ENCODE results near the gene SPATA20.

GRCh38 chr17:50517011-50517410, 30.0 kb upstream of the SPATA20 start:
- no peak for TF ChIP-seq CTCF (IDR thresholded peaks at IDR 0.05; ENCODE audit: borderline replicate concordance, extremely low read depth, low read length, poor library complexity, severe bottlenecking)
- no peak for TF ChIP-seq EZH2 (IDR thresholded peaks at IDR 0.05; ENCODE audit: borderline replicate concordance, low read depth, low read length, severe bottlenecking)
